ENCODE data around the gene CDC45. TPM values are rescaled to one million over a fixed set of nuclear protein-coding genes. Genes with fewer than 3 reads are reported as not detected.
"Not testable (repeated sequence)": the region's sequence is repeated elsewhere in the genome, so short reads cannot be mapped to it uniquely, and the experiment has no call there.

The CDC45 gene
- total and polyA plus RNA-seq, 4 donors: 4.0 to 8.5 (median 7.7) TPM

DNA sequence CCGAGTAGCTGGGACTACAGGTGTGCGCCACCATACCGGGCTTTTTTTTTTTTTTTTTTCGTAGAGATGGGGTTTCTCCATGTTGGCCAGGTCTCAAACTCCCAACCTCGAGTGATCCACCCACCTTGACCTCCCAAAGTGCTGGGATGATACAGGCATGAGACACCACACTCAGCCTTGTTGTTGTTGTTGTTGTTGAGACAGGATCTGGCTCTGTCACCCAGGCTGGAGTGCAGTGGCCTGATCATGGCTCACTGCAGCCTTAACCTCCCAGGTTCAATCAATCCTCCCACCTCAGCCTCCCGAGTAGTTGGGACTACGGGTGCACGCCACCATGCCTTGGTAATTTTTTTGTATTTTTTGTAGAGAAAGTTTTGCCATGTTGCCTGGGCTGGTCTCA is 67.9 kb downstream of the CDC45 start:
- H3K27me3 ChIP-seq (ENCODE audit: control insufficient read depth, insufficient read depth, low read length): no peaks in the 10 kb centered on the region
- H3K27ac ChIP-seq (ENCODE audit: low read depth, low read length): no peak overlapping the region
- no peak overlapping the region for H3K4me3 ChIP-seq (ENCODE audit: low read depth, low read length)
- no peak for DNase-seq (ENCODE audit: low read depth in 4 of 6, low spot score in 6 of 6)
- WGBS (ENCODE audit: insufficient coverage): no CpG with 5 or more reads among the region's 8 CpGs
- no peaks in the 10 kb centered on the region for H3K4me1 ChIP-seq (ENCODE audit: control insufficient read depth, insufficient read depth, low read length)
- H3K9me3 ChIP-seq (ENCODE audit: control insufficient read depth, insufficient read depth, low read length): no peaks in the 10 kb centered on the region
- no peaks in the 10 kb centered on the region for H3K36me3 ChIP-seq (ENCODE audit: control insufficient read depth, insufficient read depth, low read length)

- H3K27ac ChIP-seq (ENCODE audit: low read depth, low read length); H3K4me1 ChIP-seq (ENCODE audit: control insufficient read depth, insufficient read depth, low read length); DNase-seq (ENCODE audit: low read depth in 4 of 6, low spot score in 6 of 6); H3K4me3 ChIP-seq (ENCODE audit: low read depth, low read length); H3K9me3 ChIP-seq (ENCODE audit: control insufficient read depth, insufficient read depth, low read length); H3K27me3 ChIP-seq (ENCODE audit: control insufficient read depth, insufficient read depth, low read length); H3K36me3 ChIP-seq (ENCODE audit: control insufficient read depth, insufficient read depth, low read length): not testable (repeated sequence)
- WGBS (ENCODE audit: insufficient coverage): 96% methylated on average over 4 of the region's 5 CpGs
These were observed 68.7 kb downstream of the CDC45 start for GRCh38 chr22:19548427-19548826.

DNA sequence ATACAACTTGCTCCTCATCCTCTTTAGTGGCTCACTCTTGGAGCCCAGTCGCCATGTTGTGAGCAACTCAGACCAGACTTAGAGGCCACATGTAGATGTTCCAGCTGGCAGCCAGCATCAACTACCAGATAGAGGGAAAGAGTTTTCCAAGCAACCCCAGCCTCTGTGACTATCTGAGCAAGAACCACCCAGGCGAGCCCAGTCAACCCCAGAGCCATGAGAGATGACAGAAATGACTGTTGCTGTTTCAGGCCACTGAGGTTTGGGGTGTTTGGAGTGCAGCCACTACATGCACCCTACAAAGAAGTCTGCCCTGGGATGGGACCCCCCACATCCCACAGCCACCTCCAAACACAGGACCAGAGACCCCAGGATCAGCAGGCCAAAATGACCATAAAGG is 69.2 kb downstream of the CDC45 start:
- Histone ChIP-seq H3K4me1 (ENCODE audit: control insufficient read depth, insufficient read depth, low read length) (no peaks in the 10 kb centered on the region), H3K27me3 (ENCODE audit: control insufficient read depth, insufficient read depth, low read length) (no peaks in the 10 kb centered on the region), H3K27ac (ENCODE audit: low read depth, low read length) (no peak overlapping the region), H3K9me3 (ENCODE audit: control insufficient read depth, insufficient read depth, low read length) (no peaks in the 10 kb centered on the region), H3K36me3 (ENCODE audit: control insufficient read depth, insufficient read depth, low read length) (no peaks in the 10 kb centered on the region), H3K4me3 (ENCODE audit: low read depth, low read length) (no peak overlapping the region)
- DNase-seq (ENCODE audit: low read depth in 4 of 6, low spot score in 6 of 6): no peak
- WGBS (ENCODE audit: insufficient coverage): 91% methylated on average over 1 of the region's 2 CpGs

GRCh38 chr22:19549428-19549827 is 69.7 kb downstream of the CDC45 start:
- DNase-seq (ENCODE audit: low read depth in 4 of 6, low spot score in 6 of 6): no peak
- 83% methylated on average over 7 of the region's 7 CpGs for WGBS (ENCODE audit: insufficient coverage)
- Histone ChIP-seq H3K36me3 (ENCODE audit: control insufficient read depth, insufficient read depth, low read length) (no peaks in the 10 kb centered on the region), H3K4me1 (ENCODE audit: control insufficient read depth, insufficient read depth, low read length) (no peaks in the 10 kb centered on the region), H3K9me3 (ENCODE audit: control insufficient read depth, insufficient read depth, low read length) (no peaks in the 10 kb centered on the region), H3K27me3 (ENCODE audit: control insufficient read depth, insufficient read depth, low read length) (no peaks in the 10 kb centered on the region), H3K27ac (ENCODE audit: low read depth, low read length) (no peak overlapping the region), H3K4me3 (ENCODE audit: low read depth, low read length) (no peak overlapping the region)

DNA sequence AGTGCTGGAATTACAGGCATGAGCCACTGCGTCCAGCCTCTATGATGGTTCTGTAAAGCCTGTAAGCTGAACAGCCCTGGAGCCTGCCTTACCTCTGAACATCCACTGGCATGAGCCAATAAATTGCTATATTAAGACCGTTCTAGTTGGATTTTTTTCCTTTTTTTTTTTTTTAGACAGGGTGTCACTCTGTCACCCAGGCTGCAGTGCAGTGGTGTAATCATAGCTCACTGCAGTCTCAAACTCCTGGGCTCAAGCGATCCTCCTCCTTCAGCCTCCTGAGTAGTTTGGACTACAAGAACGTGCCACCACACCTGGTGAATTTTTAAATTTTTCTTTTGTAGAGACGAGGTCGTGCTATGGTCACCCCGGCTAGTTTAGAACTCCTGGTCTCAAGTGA is 70.7 kb downstream of the CDC45 start:
- Histone ChIP-seq H3K27me3 (ENCODE audit: control insufficient read depth, insufficient read depth, low read length) (no peaks in the 10 kb centered on the region), H3K4me1 (ENCODE audit: control insufficient read depth, insufficient read depth, low read length) (no peaks in the 10 kb centered on the region), H3K4me3 (ENCODE audit: low read depth, low read length) (no peak overlapping the region), H3K27ac (ENCODE audit: low read depth, low read length) (no peak overlapping the region), H3K36me3 (ENCODE audit: control insufficient read depth, insufficient read depth, low read length) (no peaks in the 10 kb centered on the region), H3K9me3 (ENCODE audit: control insufficient read depth, insufficient read depth, low read length) (no peaks in the 10 kb centered on the region)
- DNase-seq (ENCODE audit: low read depth in 4 of 6, low spot score in 6 of 6): no peak
- 100% methylated on average over 1 of the region's 7 CpGs for WGBS (ENCODE audit: insufficient coverage)

- DNase-seq (ENCODE audit: low read depth in 4 of 6, low spot score in 6 of 6): no peak
- Histone ChIP-seq H3K4me1 (ENCODE audit: control insufficient read depth, insufficient read depth, low read length) (no peaks in the 10 kb centered on the region), H3K4me3 (ENCODE audit: low read depth, low read length) (no peak overlapping the region), H3K9me3 (ENCODE audit: control insufficient read depth, insufficient read depth, low read length) (no peaks in the 10 kb centered on the region), H3K27me3 (ENCODE audit: control insufficient read depth, insufficient read depth, low read length) (no peaks in the 10 kb centered on the region), H3K27ac (ENCODE audit: low read depth, low read length) (no peak overlapping the region), H3K36me3 (ENCODE audit: control insufficient read depth, insufficient read depth, low read length) (no peaks in the 10 kb centered on the region)
- 100% methylated on average over 1 of the region's 2 CpGs for WGBS (ENCODE audit: insufficient coverage)
These were observed 73.5 kb downstream of the CDC45 start for GRCh38 chr22:19553201-19553600.

- no peak overlapping the region for H3K27ac ChIP-seq (ENCODE audit: low read depth, low read length)
- H3K27me3 ChIP-seq (ENCODE audit: control insufficient read depth, insufficient read depth, low read length): no peaks in the 10 kb centered on the region
- WGBS (ENCODE audit: insufficient coverage): 66% methylated on average over 8 of the region's 12 CpGs
- no peaks in the 10 kb centered on the region for H3K9me3 ChIP-seq (ENCODE audit: control insufficient read depth, insufficient read depth, low read length)
- H3K36me3 ChIP-seq (ENCODE audit: control insufficient read depth, insufficient read depth, low read length): no peaks in the 10 kb centered on the region
- H3K4me3 ChIP-seq (ENCODE audit: low read depth, low read length): no peak overlapping the region
- DNase-seq (ENCODE audit: low read depth in 4 of 6, low spot score in 6 of 6): no peak
- no peaks in the 10 kb centered on the region for H3K4me1 ChIP-seq (ENCODE audit: control insufficient read depth, insufficient read depth, low read length)
These were observed 75.2 kb downstream of the CDC45 start for GRCh38 chr22:19554834-19555404.

DNA sequence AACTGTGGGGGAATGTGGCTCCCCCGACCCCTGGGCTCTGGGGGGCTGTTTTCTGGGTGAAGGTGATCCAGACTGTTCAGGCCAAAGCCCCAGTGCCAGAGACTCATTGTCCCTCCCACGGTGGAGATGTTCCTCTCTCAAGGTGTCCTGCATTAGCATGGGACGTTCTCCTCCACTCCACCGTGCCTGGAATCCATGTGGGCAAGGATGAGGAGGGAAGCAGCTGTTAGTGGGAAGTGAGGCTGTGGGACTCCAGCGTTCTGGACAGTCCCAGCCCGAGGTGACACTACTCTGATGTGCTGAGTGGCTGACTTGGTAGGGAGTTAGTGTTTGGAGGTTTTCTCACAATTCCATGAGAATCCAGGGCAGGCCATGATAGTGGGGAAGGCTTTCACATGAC is 75.9 kb downstream of the CDC45 start:
- Histone ChIP-seq H3K27me3 (ENCODE audit: control insufficient read depth, insufficient read depth, low read length) (no peaks in the 10 kb centered on the region), H3K36me3 (ENCODE audit: control insufficient read depth, insufficient read depth, low read length) (no peaks in the 10 kb centered on the region), H3K27ac (ENCODE audit: low read depth, low read length) (no peak overlapping the region), H3K4me1 (ENCODE audit: control insufficient read depth, insufficient read depth, low read length) (no peaks in the 10 kb centered on the region), H3K9me3 (ENCODE audit: control insufficient read depth, insufficient read depth, low read length) (no peaks in the 10 kb centered on the region), H3K4me3 (ENCODE audit: low read depth, low read length) (no peak overlapping the region)
- DNase-seq (ENCODE audit: low read depth in 4 of 6, low spot score in 6 of 6): no peak
- 76% methylated on average over 6 of the region's 6 CpGs for WGBS (ENCODE audit: insufficient coverage)

GRCh38 chr22:19556963-19557545 is 77.3 kb downstream of the CDC45 start:
- H3K27ac ChIP-seq (ENCODE audit: low read depth, low read length): no peak overlapping the region
- no peaks in the 10 kb centered on the region for H3K36me3 ChIP-seq (ENCODE audit: control insufficient read depth, insufficient read depth, low read length)
- no peaks in the 10 kb centered on the region for H3K4me1 ChIP-seq (ENCODE audit: control insufficient read depth, insufficient read depth, low read length)
- DNase-seq (ENCODE audit: low read depth in 4 of 6, low spot score in 6 of 6): no peak
- H3K4me3 ChIP-seq (ENCODE audit: low read depth, low read length): no peak overlapping the region
- no peaks in the 10 kb centered on the region for H3K9me3 ChIP-seq (ENCODE audit: control insufficient read depth, insufficient read depth, low read length)
- H3K27me3 ChIP-seq (ENCODE audit: control insufficient read depth, insufficient read depth, low read length): no peaks in the 10 kb centered on the region
- 93% methylated on average over 8 of the region's 10 CpGs for WGBS (ENCODE audit: insufficient coverage)

- Histone ChIP-seq H3K9me3 (ENCODE audit: control insufficient read depth, insufficient read depth, low read length) (no peaks in the 10 kb centered on the region), H3K27ac (ENCODE audit: low read depth, low read length) (no peak overlapping the region), H3K4me3 (ENCODE audit: low read depth, low read length) (no peak overlapping the region), H3K36me3 (ENCODE audit: control insufficient read depth, insufficient read depth, low read length) (no peaks in the 10 kb centered on the region), H3K4me1 (ENCODE audit: control insufficient read depth, insufficient read depth, low read length) (no peaks in the 10 kb centered on the region), H3K27me3 (ENCODE audit: control insufficient read depth, insufficient read depth, low read length) (no peaks in the 10 kb centered on the region)
- no peak for DNase-seq (ENCODE audit: low read depth in 4 of 6, low spot score in 6 of 6)
- WGBS (ENCODE audit: insufficient coverage): 83% methylated on average over 8 of the region's 9 CpGs
These were observed 79.6 kb downstream of the CDC45 start for GRCh38 chr22:19559324-19559811.

Measured in spinal cord (tissue), 10 donors.